ENCODE data around the gene NIPAL4.
A peak's percentile ranks its signal among the peaks of the same experiment; 100 is the strongest.

NIPAL4 gene

GRCh38 chr5:157513182-157513581, 53.2 kb downstream of the NIPAL4 start:
- no peak for DNase-seq

- DNase-seq = no peak
Measured at GRCh38 chr5:157514974-157515373, 55.0 kb downstream of the NIPAL4 start.

- no peak for DNase-seq
Measured at GRCh38 chr5:157516006-157516405, 56.0 kb downstream of the NIPAL4 start.

- DNase-seq = no peak
Measured at GRCh38 chr5:157516626-157517325, 56.8 kb downstream of the NIPAL4 start.

GRCh38 chr5:157518963-157519362, 59.0 kb downstream of the NIPAL4 start:
- no peak for DNase-seq

GRCh38 chr5:157519579-157520253, 59.7 kb downstream of the NIPAL4 start:
- no peak for DNase-seq

- DNase-seq = no peak
Measured at GRCh38 chr5:157520911-157521703, 61.1 kb downstream of the NIPAL4 start.

- no peak for DNase-seq
Measured at GRCh38 chr5:157521704-157522029, 61.7 kb downstream of the NIPAL4 start.

GRCh38 chr5:157523976-157524375, 64.0 kb downstream of the NIPAL4 start:
- DNase-seq = peak in 2 of 56 donors; percentile 11 to 28

Data from nucleus accumbens (tissue), 56 donors.